SU-DHL-6 (cell line): ENCODE results near the gene TBC1D5.

Experiments
- H2AFZ ChIP-seq: fragments of 200-600 bp; sonication (generic); 2 replicates; pipeline ENCODE4 v1.6.1; 2014; ENCODE audit warnings: low read depth, mild to moderate bottlenecking, moderate library complexity, mixed read lengths, antibody characterized with exemption, low read length; ENCODE audit not compliant: severe bottlenecking
- H3F3A ChIP-seq: fragments of 200-600 bp; shearing (Covaris generic); 2 replicates; pipeline ENCODE4 v1.6.0; 2016; ENCODE audit warnings: antibody characterized with exemption, mild to moderate bottlenecking; ENCODE audit not compliant: insufficient read depth
- H3K27ac ChIP-seq: fragments of 200-600 bp; sonication (generic); 2 replicates; pipeline ENCODE4 v1.5.1; 2016; ENCODE audit warnings: low read depth, mild to moderate bottlenecking, low read length, moderate library complexity, mixed read lengths
- H3K27me3 ChIP-seq: fragments of 200-600 bp; sonication (generic), shearing (Covaris generic); 2 replicates; pipeline ENCODE4 v1.6.0; 2014; ENCODE audit warnings: mild to moderate bottlenecking, low read length
- H3K36me3 ChIP-seq: fragments of 200-600 bp; sonication (generic); 2 replicates; pipeline ENCODE4 v1.6.1; 2014; ENCODE audit warnings: mild to moderate bottlenecking, low read length, mixed read lengths
- H3K4me2 ChIP-seq: fragments of 300-600, 200-600 bp; shearing (Covaris generic), sonication (generic); 2 replicates; pipeline ENCODE4 v1.6.0; 2014; ENCODE audit warnings: low read length, low read depth, mild to moderate bottlenecking; ENCODE audit not compliant: poor library complexity, severe bottlenecking
- H3K4me3 ChIP-seq: fragments of 200-600 bp; sonication (generic); 2 replicates; pipeline ENCODE4 v1.5.1; 2014; ENCODE audit warnings: antibody characterized with exemption, low read length, mild to moderate bottlenecking, mixed read lengths; ENCODE audit not compliant: insufficient read depth, poor library complexity, severe bottlenecking
- H3K79me2 ChIP-seq: fragments of 200-600 bp; sonication (generic); 2 replicates; pipeline ENCODE4 v1.6.1; 2014; ENCODE audit warnings: mild to moderate bottlenecking, low read length, moderate library complexity; ENCODE audit not compliant: insufficient read depth
- H3K9ac ChIP-seq: fragments of 200-600 bp; sonication (generic); 2 replicates; pipeline ENCODE4 v1.7.0; 2014; ENCODE audit warnings: mild to moderate bottlenecking, low read length
- H3K9me2 ChIP-seq: fragments of 200-600 bp; sonication (generic); replicated peaks from 2 replicates; pipeline ENCODE4 v1.6.1; 2014; ENCODE audit warnings: low read length; ENCODE audit not compliant: insufficient read depth
- H3K9me3 ChIP-seq: fragments of 200-600 bp; sonication (generic); 2 replicates; pipeline ENCODE4 v1.6.1; 2014; ENCODE audit warnings: low read length, mixed read lengths; ENCODE audit not compliant: insufficient read depth
- H4K20me1 ChIP-seq: fragments of 200-600 bp; sonication (generic); 2 replicates; pipeline ENCODE4 v1.6.1; 2014; ENCODE audit warnings: low read depth, mild to moderate bottlenecking, antibody characterized with exemption, low read length, moderate library complexity, mixed read lengths
- CTCF ChIP-seq: fragments of 200-600 bp; sonication (generic); IDR thresholded peaks from one replicate; pipeline ENCODE4 v1.5.1; 2017; ENCODE audit warnings: antibody characterized with exemption, mild to moderate bottlenecking, low read length, moderate library complexity; ENCODE audit not compliant: insufficient read depth, poor library complexity, severe bottlenecking
- EZH2phosphoT487 ChIP-seq: fragments of 200-600 bp; sonication (generic), shearing (Covaris generic); conservative IDR thresholded peaks from 2 replicates; pipeline ENCODE4 v1.6.1; 2018; ENCODE audit warnings: mild to moderate bottlenecking, antibody characterized with exemption, low read length, moderate library complexity, mixed read lengths

The TBC1D5 gene

GRCh38 chr3:17357035-17357710 is 385.3 kb downstream of the TBC1D5 start:
- H3K79me2 ChIP-seq, result no peaks in the 10 kb centered on the region
- H3K27me3 ChIP-seq, result no peaks in the 10 kb centered on the region
- no peak for TF ChIP-seq EZH2phosphoT487
- no peak for TF ChIP-seq CTCF
- H3K9me3 ChIP-seq, result no peaks in the 10 kb centered on the region
- no peak overlapping the region for H3K9ac ChIP-seq
- no peak overlapping the region for H3K4me3 ChIP-seq
- no peaks in the 10 kb centered on the region for H3K9me2 ChIP-seq
- peaks cover 2% of the 10 kb centered on the region; the same call in 1 of the 2 replicates for H3K36me3 ChIP-seq
- H3K4me2 ChIP-seq, result no peak overlapping the region
- 0 out of 2 replicates have a peak, but pooled peaks cover 3% of the 10 kb centered on the region for H3F3A ChIP-seq
- no peak overlapping the region for H3K27ac ChIP-seq
- no peak overlapping the region for H2AFZ ChIP-seq
- H4K20me1 ChIP-seq, result no peaks in the 10 kb centered on the region

GRCh38 chr3:17356585-17356984 is 385.8 kb downstream of the TBC1D5 start:
- H3K27me3 ChIP-seq, result no peaks in the 10 kb centered on the region
- no peak overlapping the region for H2AFZ ChIP-seq
- no peaks in the 10 kb centered on the region for H3K79me2 ChIP-seq
- H3K27ac ChIP-seq, result no peak overlapping the region
- 0 out of 2 replicates have a peak, but pooled peaks cover 3% of the 10 kb centered on the region for H3F3A ChIP-seq
- H3K9me2 ChIP-seq, result no peaks in the 10 kb centered on the region
- H3K36me3 ChIP-seq, result peaks cover 2% of the 10 kb centered on the region; the same call in 1 of the 2 replicates
- H3K4me2 ChIP-seq, result no peak overlapping the region
- H3K9ac ChIP-seq, result no peak overlapping the region
- H3K4me3 ChIP-seq, result no peak overlapping the region
- TF ChIP-seq EZH2phosphoT487, result no peak
- TF ChIP-seq CTCF, result no peak
- no peaks in the 10 kb centered on the region for H3K9me3 ChIP-seq
- no peaks in the 10 kb centered on the region for H4K20me1 ChIP-seq

GRCh38 chr3:17355591-17355990 is 386.8 kb downstream of the TBC1D5 start:
- no peaks in the 10 kb centered on the region for H3K27me3 ChIP-seq
- no peaks in the 10 kb centered on the region for H3K79me2 ChIP-seq
- H3K9ac ChIP-seq, result no peak overlapping the region
- H3K9me3 ChIP-seq, result no peaks in the 10 kb centered on the region
- 0 out of 2 replicates have a peak, but pooled peaks cover 3% of the 10 kb centered on the region for H3F3A ChIP-seq
- H3K9me2 ChIP-seq, result no peaks in the 10 kb centered on the region
- TF ChIP-seq CTCF (no peak), EZH2phosphoT487 (no peak)
- peaks cover 2% of the 10 kb centered on the region; the same call in 1 of the 2 replicates for H3K36me3 ChIP-seq
- H3K27ac ChIP-seq, result no peak overlapping the region
- H2AFZ ChIP-seq, result no peak overlapping the region
- no peaks in the 10 kb centered on the region for H4K20me1 ChIP-seq
- H3K4me3 ChIP-seq, result no peak overlapping the region
- H3K4me2 ChIP-seq, result no peak overlapping the region
